ENCODE data around the gene TRAPPC10. TPM values are rescaled to one million over a fixed set of nuclear protein-coding genes. Genes with fewer than 3 reads are reported as not detected.
"Not testable (repeated sequence)": the region's sequence is repeated elsewhere in the genome, so short reads cannot be mapped to it uniquely, and the experiment has no call there.

The TRAPPC10 gene
- total RNA-seq, 2 experiments from 2014 or later = 61.7 to 76.9 TPM

- H3K4me3 Mint-ChIP-seq = peak within 1 kb of the TSS; percentile 32
- H3K36me3 Mint-ChIP-seq (ENCODE audit: low read depth); H3K27ac Mint-ChIP-seq; POLR2A ChIA-PET; H3K9me3 Mint-ChIP-seq; H3K4me1 Mint-ChIP-seq; H3K27me3 Mint-ChIP-seq: not testable (repeated sequence)
- peak; percentile 67 for DNase-seq
- CTCF ChIA-PET = interaction anchor here (0.5 kb wide), 1 partner anchor 12 kb away, joined by 3 read pairs; no protein-coding TSS in a partner anchor
Observed at GRCh38 chr21:44107026-44107501, 95.0 kb downstream of the TRAPPC10 start, which contains the start of gene PWP2. TSS of gene PWP2 (plus strand) at chr21:44107399. CDS start at chr21:44107417, 18 bp downstream.

GRCh38 chr21:44107589-44107988, 95.5 kb downstream of the TRAPPC10 start:
- H3K4me3 Mint-ChIP-seq; H3K4me1 Mint-ChIP-seq; H3K27me3 Mint-ChIP-seq; H3K9me3 Mint-ChIP-seq; CTCF ChIA-PET; H3K36me3 Mint-ChIP-seq (ENCODE audit: low read depth); DNase-seq; H3K27ac Mint-ChIP-seq; POLR2A ChIA-PET: not testable (repeated sequence)

DNA sequence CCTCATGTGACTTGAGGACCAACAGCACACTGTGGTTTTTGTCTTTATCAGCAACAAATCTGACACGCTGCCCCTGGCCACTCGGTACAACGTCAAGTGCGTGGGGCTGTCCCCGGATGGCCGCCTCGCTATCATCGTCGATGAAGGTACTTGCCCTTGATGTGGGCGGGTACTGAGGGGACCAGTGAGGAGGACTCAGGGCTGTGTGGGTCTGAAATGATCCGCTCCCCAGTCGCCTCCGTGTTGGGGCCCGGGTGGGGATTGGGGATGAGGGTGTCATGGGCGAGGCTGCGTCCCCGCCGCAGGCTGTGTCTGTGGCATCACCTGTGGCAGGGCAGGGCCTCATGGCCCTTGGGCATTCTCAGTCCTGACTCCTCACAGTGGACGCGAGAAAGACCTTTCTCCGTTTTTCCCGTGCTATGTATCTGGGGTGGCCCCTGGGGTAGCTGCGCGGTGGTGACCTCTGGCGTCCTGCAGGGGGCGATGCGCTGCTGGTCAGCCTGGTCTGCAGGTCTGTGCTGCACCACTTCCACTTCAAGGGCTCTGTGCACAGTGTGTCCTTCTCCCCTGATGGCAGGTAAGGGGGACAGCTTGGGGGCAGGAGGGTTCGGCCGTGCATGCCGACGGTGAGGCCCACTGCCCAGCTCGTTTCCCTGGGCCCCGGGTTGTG, 101.7 kb downstream of the TRAPPC10 start:
- H3K36me3 Mint-ChIP-seq (ENCODE audit: low read depth); POLR2A ChIA-PET; H3K9me3 Mint-ChIP-seq; H3K27me3 Mint-ChIP-seq; H3K27ac Mint-ChIP-seq; H3K4me1 Mint-ChIP-seq; CTCF ChIA-PET; H3K4me3 Mint-ChIP-seq: not testable (repeated sequence)
- DNase-seq = peak; percentile 24

DNA sequence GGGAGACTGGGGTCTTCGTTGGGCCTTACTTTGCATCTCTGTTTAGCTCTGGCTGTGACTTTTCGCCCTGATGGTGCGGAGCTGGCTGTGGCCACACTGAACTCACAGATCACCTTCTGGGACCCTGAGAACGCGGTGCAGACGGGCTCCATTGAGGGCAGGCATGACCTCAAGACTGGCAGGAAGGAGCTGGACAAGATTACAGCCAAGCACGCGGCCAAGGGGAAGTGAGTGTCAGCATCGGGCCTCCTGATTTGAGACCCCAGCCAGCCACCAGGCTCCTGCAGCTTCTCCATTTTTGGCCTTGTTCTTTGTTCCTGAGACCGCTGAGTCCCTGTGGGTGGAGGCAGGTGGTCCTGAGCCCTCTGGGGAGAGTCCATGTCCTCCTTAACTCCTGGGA, 110.0 kb downstream of the TRAPPC10 start:
- H3K4me3 Mint-ChIP-seq; H3K9me3 Mint-ChIP-seq; DNase-seq; CTCF ChIA-PET; POLR2A ChIA-PET; H3K27me3 Mint-ChIP-seq; H3K4me1 Mint-ChIP-seq; H3K36me3 Mint-ChIP-seq (ENCODE audit: low read depth); H3K27ac Mint-ChIP-seq: not testable (repeated sequence)

- H3K4me3 Mint-ChIP-seq; POLR2A ChIA-PET; H3K4me1 Mint-ChIP-seq; H3K27me3 Mint-ChIP-seq; H3K27ac Mint-ChIP-seq; CTCF ChIA-PET; H3K9me3 Mint-ChIP-seq; H3K36me3 Mint-ChIP-seq (ENCODE audit: low read depth); DNase-seq: not testable (repeated sequence)
Observed at GRCh38 chr21:44127827-44128226, 115.7 kb downstream of the TRAPPC10 start.

- H3K27ac Mint-ChIP-seq; H3K36me3 Mint-ChIP-seq (ENCODE audit: low read depth); DNase-seq; H3K9me3 Mint-ChIP-seq; POLR2A ChIA-PET; H3K27me3 Mint-ChIP-seq; CTCF ChIA-PET; H3K4me1 Mint-ChIP-seq: not testable (repeated sequence)
- peak overlapping the region; percentile 58 for H3K4me3 Mint-ChIP-seq
Observed at GRCh38 chr21:44133715-44134057, 121.6 kb downstream of the TRAPPC10 start.

DNA sequence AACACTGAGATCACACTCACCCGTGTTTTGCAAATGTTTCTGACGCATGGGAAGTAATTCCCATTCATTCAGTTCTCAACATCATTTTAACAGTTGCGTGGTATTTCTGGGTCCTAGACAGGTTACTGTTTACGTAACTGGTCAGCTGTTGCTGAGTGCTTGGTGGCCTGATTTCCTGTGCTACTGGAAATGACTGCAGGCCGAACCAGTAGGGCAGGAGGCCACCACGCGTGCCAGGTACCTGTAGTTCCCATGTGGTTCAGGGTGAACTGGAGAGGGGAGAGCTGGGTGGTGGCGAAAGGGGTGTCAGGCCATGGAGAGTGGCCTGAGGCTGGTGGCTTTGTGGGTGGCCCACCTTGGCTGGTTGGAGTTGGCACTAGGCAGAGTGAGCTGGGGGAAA, 122.6 kb downstream of the TRAPPC10 start:
- POLR2A ChIA-PET; H3K9me3 Mint-ChIP-seq; H3K27ac Mint-ChIP-seq; CTCF ChIA-PET; H3K4me3 Mint-ChIP-seq; DNase-seq; H3K27me3 Mint-ChIP-seq; H3K4me1 Mint-ChIP-seq; H3K36me3 Mint-ChIP-seq (ENCODE audit: low read depth): not testable (repeated sequence)

DNA sequence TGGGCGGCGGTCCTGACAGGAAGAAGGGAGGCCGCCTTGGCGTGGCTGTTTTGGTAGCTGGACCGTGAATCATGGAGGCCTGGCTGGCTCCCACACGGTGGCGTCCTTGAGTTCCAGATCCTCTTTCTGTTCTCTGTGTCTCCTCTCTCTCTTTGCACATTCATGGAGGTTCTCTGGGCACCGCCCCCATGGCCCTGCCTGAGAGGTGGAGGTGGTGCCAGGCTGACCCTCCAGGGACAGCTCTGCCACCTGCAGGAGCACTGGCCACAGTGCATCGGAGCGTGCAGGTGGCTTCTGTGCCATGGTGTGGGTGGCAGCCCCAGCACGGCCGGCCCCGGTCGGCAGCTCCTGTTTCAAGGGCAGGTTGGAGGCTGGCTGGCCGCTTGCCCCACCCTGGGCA, 125.9 kb downstream of the TRAPPC10 start:
- H3K4me1 Mint-ChIP-seq; POLR2A ChIA-PET; H3K9me3 Mint-ChIP-seq; CTCF ChIA-PET; H3K36me3 Mint-ChIP-seq (ENCODE audit: low read depth); H3K27ac Mint-ChIP-seq; H3K4me3 Mint-ChIP-seq; H3K27me3 Mint-ChIP-seq: not testable (repeated sequence)
- peak; percentile 17 for DNase-seq

GRCh38 chr21:44139787-44140551, 127.9 kb downstream of the TRAPPC10 start:
- H3K4me1 Mint-ChIP-seq; CTCF ChIA-PET; H3K27me3 Mint-ChIP-seq; H3K4me3 Mint-ChIP-seq; DNase-seq; POLR2A ChIA-PET; H3K9me3 Mint-ChIP-seq; H3K36me3 Mint-ChIP-seq (ENCODE audit: low read depth): not testable (repeated sequence)
- H3K27ac Mint-ChIP-seq = peak overlapping the region; percentile 9

- H3K27ac Mint-ChIP-seq; H3K9me3 Mint-ChIP-seq; CTCF ChIA-PET; H3K36me3 Mint-ChIP-seq (ENCODE audit: low read depth); POLR2A ChIA-PET; H3K4me1 Mint-ChIP-seq; DNase-seq; H3K27me3 Mint-ChIP-seq; H3K4me3 Mint-ChIP-seq: not testable (repeated sequence)
Observed at GRCh38 chr21:44140552-44140932, 128.4 kb downstream of the TRAPPC10 start.

DNA sequence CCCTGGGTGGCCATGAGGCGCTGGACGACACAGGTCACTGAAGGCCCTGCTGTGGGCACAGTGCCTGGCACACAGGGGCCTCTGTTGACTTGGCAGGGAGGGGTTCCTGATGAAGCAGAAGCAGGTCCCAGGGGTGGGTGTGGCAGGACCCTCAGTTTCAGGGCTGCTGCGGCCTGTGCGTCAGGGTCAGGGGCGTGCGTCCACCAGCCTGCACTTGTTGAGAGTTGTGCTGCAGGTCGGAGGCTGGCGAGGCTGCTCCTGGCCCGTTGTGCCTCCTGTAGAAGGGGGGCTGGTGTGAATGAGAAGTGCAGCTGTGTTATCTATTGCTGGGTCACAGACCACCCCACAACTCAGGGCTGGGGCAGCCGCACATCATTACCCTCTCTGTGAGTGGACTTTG, 130.4 kb downstream of the TRAPPC10 start:
- H3K36me3 Mint-ChIP-seq (ENCODE audit: low read depth); H3K4me3 Mint-ChIP-seq; DNase-seq; H3K27me3 Mint-ChIP-seq; H3K4me1 Mint-ChIP-seq; POLR2A ChIA-PET; CTCF ChIA-PET; H3K27ac Mint-ChIP-seq; H3K9me3 Mint-ChIP-seq: not testable (repeated sequence)

GRCh38 chr21:44143380-44143779, 131.3 kb downstream of the TRAPPC10 start:
- DNase-seq; H3K4me3 Mint-ChIP-seq; POLR2A ChIA-PET; H3K27me3 Mint-ChIP-seq; H3K27ac Mint-ChIP-seq; H3K4me1 Mint-ChIP-seq; CTCF ChIA-PET; H3K36me3 Mint-ChIP-seq (ENCODE audit: low read depth); H3K9me3 Mint-ChIP-seq: not testable (repeated sequence)

GRCh38 chr21:44143996-44144395, 131.9 kb downstream of the TRAPPC10 start:
- H3K36me3 Mint-ChIP-seq (ENCODE audit: low read depth); CTCF ChIA-PET; H3K4me1 Mint-ChIP-seq: not testable (repeated sequence)

More at GRCh38 chr21:44143996-44144395, 131.9 kb downstream of the TRAPPC10 start:
- DNase-seq, H3K9me3 Mint-ChIP-seq, POLR2A ChIA-PET, H3K27me3 Mint-ChIP-seq, H3K4me3 Mint-ChIP-seq: not testable (repeated sequence)
- peak overlapping the region; percentile 25 for H3K27ac Mint-ChIP-seq
